ENCODE results near the gene KCTD2.

The KCTD2 gene

GRCh38 chr17:75013092-75013559 lies 33.9 kb upstream of the KCTD2 start:
- Histone ChIP-seq H3K9me2 (replicated peaks; ENCODE audit: control insufficient read depth, low read length) (no peaks in the 10 kb centered on the region), H3K9me3 (ENCODE audit: control insufficient read depth, insufficient read depth, low read length) (no peaks in the 10 kb centered on the region), H3K79me2 (ENCODE audit: control insufficient read depth, low read length) (peaks cover 37% of the 10 kb centered on the region), H3K27ac (ENCODE audit: low read depth, low read length) (peak overlapping the region; percentile 38), H3F3A (ENCODE audit: control insufficient read depth, insufficient read depth) (peaks cover 9% of the 10 kb centered on the region; the same call in 1 of the 2 replicates), H3K36me3 (ENCODE audit: control insufficient read depth, low read length) (peaks cover 17% of the 10 kb centered on the region), H3K4me2 (ENCODE audit: low read length) (peak overlapping the region; percentile 92), H3K4me1 (ENCODE audit: control insufficient read depth, low read length) (peaks cover 21% of the 10 kb centered on the region), H3K27me3 (ENCODE audit: control insufficient read depth, low read length) (no peaks in the 10 kb centered on the region), H4K20me1 (ENCODE audit: control insufficient read depth, insufficient read depth, low read depth, low read length) (no peaks in the 10 kb centered on the region), H3K4me3 (ENCODE audit: low read length) (peak overlapping the region; percentile 92)
- no peak for TF ChIP-seq EZH2phosphoT487 (IDR thresholded peaks at IDR 0.05; ENCODE audit: borderline replicate concordance, low read length)
- no peak for TF ChIP-seq CTCF (IDR thresholded peaks at IDR 0.05; ENCODE audit: low read depth, low read length, poor library complexity, severe bottlenecking)

DNA sequence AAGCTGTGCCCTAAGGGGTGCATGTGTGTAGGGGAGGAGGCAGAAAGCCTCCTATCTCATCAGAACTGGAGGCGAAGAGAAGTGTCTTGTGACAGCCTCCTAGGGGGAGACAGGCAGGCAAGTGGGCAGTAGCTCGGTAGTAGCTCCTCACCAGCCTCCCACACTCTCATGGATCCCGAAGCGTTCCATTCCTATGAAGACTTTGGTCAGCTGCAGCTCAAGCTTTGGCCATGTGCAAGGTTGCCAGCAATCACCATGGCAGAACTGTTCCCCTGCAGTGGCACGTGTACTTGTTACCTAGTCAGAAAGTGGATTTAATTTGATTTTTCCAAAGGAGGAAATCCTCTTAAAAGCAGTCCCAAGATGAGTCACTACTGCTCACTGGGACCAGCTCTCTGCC lies 27.9 kb upstream of the KCTD2 start:
- TF ChIP-seq CTCF (IDR thresholded peaks at IDR 0.05; ENCODE audit: low read depth, low read length, poor library complexity, severe bottlenecking): no peak
- TF ChIP-seq EZH2phosphoT487 (IDR thresholded peaks at IDR 0.05; ENCODE audit: borderline replicate concordance, low read length): no peak
- Histone ChIP-seq H3K4me2 (ENCODE audit: low read length) (no peak overlapping the region), H3K9me3 (ENCODE audit: control insufficient read depth, insufficient read depth, low read length) (no peaks in the 10 kb centered on the region), H4K20me1 (ENCODE audit: control insufficient read depth, insufficient read depth, low read depth, low read length) (no peaks in the 10 kb centered on the region), H3K36me3 (ENCODE audit: control insufficient read depth, low read length) (peaks cover 51% of the 10 kb centered on the region), H3K79me2 (ENCODE audit: control insufficient read depth, low read length) (peaks cover 22% of the 10 kb centered on the region), H3K4me1 (ENCODE audit: control insufficient read depth, low read length) (0 out of 2 replicates have a peak, but pooled peaks cover 5% of the 10 kb centered on the region), H3K27me3 (ENCODE audit: control insufficient read depth, low read length) (no peaks in the 10 kb centered on the region), H3K4me3 (ENCODE audit: low read length) (no peak overlapping the region), H3K27ac (ENCODE audit: low read depth, low read length) (no peak overlapping the region), H3K9me2 (replicated peaks; ENCODE audit: control insufficient read depth, low read length) (no peaks in the 10 kb centered on the region), H3F3A (ENCODE audit: control insufficient read depth, insufficient read depth) (no peaks in the 10 kb centered on the region)

DNA sequence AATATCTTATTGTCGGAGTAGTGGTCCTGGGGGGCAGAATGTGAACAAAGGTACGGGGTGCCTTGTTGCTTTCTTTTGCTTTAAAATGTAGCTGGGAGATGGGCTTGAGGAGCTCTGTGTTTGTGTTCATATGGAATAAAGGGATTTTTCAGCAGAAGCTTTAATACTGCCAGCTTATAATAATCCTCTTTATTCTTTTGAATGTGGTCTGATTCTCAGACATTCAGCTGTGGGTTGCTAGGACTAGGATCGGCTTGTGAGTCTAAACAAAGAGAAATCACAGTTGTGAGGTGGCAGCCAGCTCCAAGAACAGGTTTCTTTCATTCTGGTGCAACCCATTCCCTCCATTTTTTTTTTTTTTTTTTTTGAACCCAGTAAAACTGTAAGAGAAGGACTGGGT lies 27.3 kb upstream of the KCTD2 start:
- no peak overlapping the region for H3K4me3 ChIP-seq (ENCODE audit: low read length)
- peaks cover 17% of the 10 kb centered on the region for H3K79me2 ChIP-seq (ENCODE audit: control insufficient read depth, low read length)
- H3F3A ChIP-seq (ENCODE audit: control insufficient read depth, insufficient read depth): no peaks in the 10 kb centered on the region
- 0 out of 2 replicates have a peak, but pooled peaks cover under 1% of the 10 kb centered on the region for H3K9me3 ChIP-seq (ENCODE audit: control insufficient read depth, insufficient read depth, low read length)
- H3K4me2 ChIP-seq (ENCODE audit: low read length): no peak overlapping the region
- no peaks in the 10 kb centered on the region for H3K27me3 ChIP-seq (ENCODE audit: control insufficient read depth, low read length)
- no peak overlapping the region for H3K27ac ChIP-seq (ENCODE audit: low read depth, low read length)
- no peak for TF ChIP-seq CTCF (IDR thresholded peaks at IDR 0.05; ENCODE audit: low read depth, low read length, poor library complexity, severe bottlenecking)
- H3K9me2 ChIP-seq (replicated peaks; ENCODE audit: control insufficient read depth, low read length): no peaks in the 10 kb centered on the region
- H4K20me1 ChIP-seq (ENCODE audit: control insufficient read depth, insufficient read depth, low read depth, low read length): no peaks in the 10 kb centered on the region
- H3K4me1 ChIP-seq (ENCODE audit: control insufficient read depth, low read length): 0 out of 2 replicates have a peak, but pooled peaks cover 1% of the 10 kb centered on the region
- H3K36me3 ChIP-seq (ENCODE audit: control insufficient read depth, low read length): peaks cover 51% of the 10 kb centered on the region

Data from DOHH2 (cell line).